Osteoblast (primary cell): ENCODE data around the gene ZNF366. TPM values are rescaled to one million over a fixed set of nuclear protein-coding genes. Genes with fewer than 3 reads are reported as not detected.

Experiments used
- DNase-seq: peaks from one replicate; pipeline ENCODE4 v3.0.0; 2011; ENCODE audit warnings: low spot score, mixed read lengths; ENCODE audit not compliant: insufficient read length; ENCODE audit errors: missing footprints
- H2AFZ ChIP-seq: 2 replicates; pipeline ENCODE4 v1.6.0; 2011; ENCODE audit warnings: mild to moderate bottlenecking, low read length
- H3K27ac ChIP-seq: 2 replicates; pipeline ENCODE4 v1.5.1; 2011; ENCODE audit warnings: mild to moderate bottlenecking, low read depth, low read length, moderate library complexity
- H3K27me3 ChIP-seq: 2 replicates; pipeline ENCODE4 v1.6.0; 2012; ENCODE audit warnings: mild to moderate bottlenecking, control low read depth, inconsistent platforms, low read length, moderate library complexity; ENCODE audit not compliant: insufficient read depth
- H3K36me3 ChIP-seq: 2 replicates; pipeline ENCODE4 v1.5.1; 2011; ENCODE audit warnings: mild to moderate bottlenecking, low read length, control low read depth, moderate library complexity; ENCODE audit not compliant: insufficient read depth
- H3K4me1 ChIP-seq: 2 replicates; pipeline ENCODE4 v1.5.1; 2011; ENCODE audit warnings: mild to moderate bottlenecking, low read length, control low read depth, moderate library complexity; ENCODE audit not compliant: insufficient read depth
- H3K4me2 ChIP-seq: 2 replicates; pipeline ENCODE4 v1.6.0; 2011; ENCODE audit warnings: mild to moderate bottlenecking, low read length; ENCODE audit not compliant: insufficient read depth
- H3K4me3 ChIP-seq: fragments of 200-600 bp; sonication (generic); 3 replicates; pipeline ENCODE4 v1.5.1; 2012; ENCODE audit warnings: mild to moderate bottlenecking, low read length, inconsistent platforms; ENCODE audit not compliant: insufficient read depth
- H3K79me2 ChIP-seq: 2 replicates; pipeline ENCODE4 v1.6.0; 2012; ENCODE audit warnings: mild to moderate bottlenecking, low read length, control low read depth, inconsistent platforms; ENCODE audit not compliant: insufficient read depth
- H3K9me3 ChIP-seq: 2 replicates; pipeline ENCODE4 v1.5.1; 2011; ENCODE audit warnings: low read depth, low read length, control low read depth
- H4K20me1 ChIP-seq: 2 replicates; pipeline ENCODE4 v1.6.0; 2012; ENCODE audit warnings: mild to moderate bottlenecking, low read length, control low read depth; ENCODE audit not compliant: insufficient read depth
- total RNA-seq: library from RNA; depleted of rRNA; stranded (reverse); fragments of >200 nt; gene quantifications from 2 replicates; pipeline ENCODE4 v1.2.3, GENCODE V29; 2012
- TF ChIP-seq, protein P1 (sequence below): IDR thresholded peaks from 2 replicates; pipeline ENCODE4 v1.5.1; 2011; ENCODE audit warnings: mild to moderate bottlenecking, low read depth, low read length, moderate library complexity; ENCODE audit errors: extremely low read depth

The ZNF366 gene
- total RNA-seq, 1 donor: not detected

GRCh38 chr5:72485430-72485974 is 21.7 kb downstream of the ZNF366 start:
- no peak for DNase-seq

GRCh38 chr5:72482046-72482445 is 25.2 kb downstream of the ZNF366 start:
- Histone ChIP-seq H3K79me2 (no peaks in the 10 kb centered on the region), H3K4me3 (no peak overlapping the region), H3K4me2 (no peak overlapping the region), H3K9me3 (no peaks in the 10 kb centered on the region), H4K20me1 (no peaks in the 10 kb centered on the region), H3K27ac (no peak overlapping the region), H3K36me3 (no peaks in the 10 kb centered on the region), H3K27me3 (no peaks in the 10 kb centered on the region), H2AFZ (no peak overlapping the region), H3K4me1 (peaks cover 9% of the 10 kb centered on the region)
- TF ChIP-seq, protein P1, sequence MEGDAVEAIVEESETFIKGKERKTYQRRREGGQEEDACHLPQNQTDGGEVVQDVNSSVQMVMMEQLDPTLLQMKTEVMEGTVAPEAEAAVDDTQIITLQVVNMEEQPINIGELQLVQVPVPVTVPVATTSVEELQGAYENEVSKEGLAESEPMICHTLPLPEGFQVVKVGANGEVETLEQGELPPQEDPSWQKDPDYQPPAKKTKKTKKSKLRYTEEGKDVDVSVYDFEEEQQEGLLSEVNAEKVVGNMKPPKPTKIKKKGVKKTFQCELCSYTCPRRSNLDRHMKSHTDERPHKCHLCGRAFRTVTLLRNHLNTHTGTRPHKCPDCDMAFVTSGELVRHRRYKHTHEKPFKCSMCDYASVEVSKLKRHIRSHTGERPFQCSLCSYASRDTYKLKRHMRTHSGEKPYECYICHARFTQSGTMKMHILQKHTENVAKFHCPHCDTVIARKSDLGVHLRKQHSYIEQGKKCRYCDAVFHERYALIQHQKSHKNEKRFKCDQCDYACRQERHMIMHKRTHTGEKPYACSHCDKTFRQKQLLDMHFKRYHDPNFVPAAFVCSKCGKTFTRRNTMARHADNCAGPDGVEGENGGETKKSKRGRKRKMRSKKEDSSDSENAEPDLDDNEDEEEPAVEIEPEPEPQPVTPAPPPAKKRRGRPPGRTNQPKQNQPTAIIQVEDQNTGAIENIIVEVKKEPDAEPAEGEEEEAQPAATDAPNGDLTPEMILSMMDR: no peak
- DNase-seq: no peak

More at GRCh38 chr5:72485430-72485974, 21.7 kb downstream of the ZNF366 start:
- no peak overlapping the region for H2AFZ ChIP-seq
- no peaks in the 10 kb centered on the region for H3K4me1 ChIP-seq
- H3K79me2 ChIP-seq: no peaks in the 10 kb centered on the region
- H4K20me1 ChIP-seq: no peaks in the 10 kb centered on the region
- no peaks in the 10 kb centered on the region for H3K9me3 ChIP-seq
- H3K4me3 ChIP-seq: no peak overlapping the region
- no peak overlapping the region for H3K27ac ChIP-seq
- H3K4me2 ChIP-seq: no peak overlapping the region
- no peaks in the 10 kb centered on the region for H3K36me3 ChIP-seq
- H3K27me3 ChIP-seq: no peaks in the 10 kb centered on the region
- TF ChIP-seq, protein P1: no peak

DNA sequence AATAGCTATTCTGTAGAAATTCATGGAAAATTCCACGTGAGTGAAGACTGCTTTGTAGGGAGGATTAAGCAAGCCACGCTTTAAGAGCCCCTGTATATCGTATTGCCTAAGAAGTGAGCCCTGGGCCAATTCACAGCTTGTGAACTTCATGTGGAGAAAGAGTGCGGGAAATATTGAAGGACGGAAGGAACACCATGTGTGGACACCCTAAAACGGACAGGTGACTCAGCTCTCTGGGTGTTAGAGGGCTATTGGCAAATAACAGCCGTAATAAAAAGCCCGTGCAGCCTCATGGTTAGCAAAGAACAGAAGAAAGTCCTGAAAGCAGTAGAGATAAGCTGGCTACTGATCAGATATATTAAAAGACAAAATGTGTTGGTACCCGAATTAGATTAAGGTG is 26.4 kb downstream of the ZNF366 start:
- no peaks in the 10 kb centered on the region for H3K36me3 ChIP-seq
- TF ChIP-seq, protein P1: no peak

DNA sequence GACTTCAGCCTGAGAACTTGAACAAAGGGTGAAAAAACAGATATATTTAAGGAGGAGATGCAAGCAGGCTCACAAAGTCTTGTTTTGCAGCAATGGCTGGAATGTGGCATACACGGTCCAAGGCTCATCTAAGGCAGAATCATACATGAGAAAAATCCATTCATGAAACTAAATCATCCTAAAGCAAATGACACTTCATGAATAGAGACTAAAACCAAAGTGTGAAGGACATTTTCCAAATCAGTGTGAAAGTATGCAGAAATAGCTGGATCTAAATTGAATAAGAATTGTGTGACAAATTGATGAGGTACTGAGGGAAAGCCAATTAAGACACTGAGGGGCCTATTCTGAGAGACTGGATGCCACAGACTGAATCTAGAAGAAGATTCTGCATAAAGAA is 27.3 kb downstream of the ZNF366 start:
- H3K4me1 ChIP-seq: peaks cover 10% of the 10 kb centered on the region
- no peak overlapping the region for H3K4me3 ChIP-seq
- no peak overlapping the region for H2AFZ ChIP-seq
- no peaks in the 10 kb centered on the region for H3K36me3 ChIP-seq
- no peak for DNase-seq
- TF ChIP-seq, protein P1: no peak
- H3K27ac ChIP-seq: no peak overlapping the region
- H3K4me2 ChIP-seq: no peak overlapping the region
- no peaks in the 10 kb centered on the region for H3K27me3 ChIP-seq
- no peaks in the 10 kb centered on the region for H4K20me1 ChIP-seq
- H3K9me3 ChIP-seq: no peaks in the 10 kb centered on the region
- no peaks in the 10 kb centered on the region for H3K79me2 ChIP-seq

More for the DNA sequence above, 26.4 kb downstream of the ZNF366 start:
- Histone ChIP-seq H4K20me1 (no peaks in the 10 kb centered on the region), H3K4me2 (no peak overlapping the region), H3K27me3 (no peaks in the 10 kb centered on the region), H2AFZ (no peak overlapping the region), H3K4me3 (no peak overlapping the region), H3K9me3 (no peaks in the 10 kb centered on the region), H3K27ac (no peak overlapping the region), H3K79me2 (no peaks in the 10 kb centered on the region), H3K4me1 (peaks cover 9% of the 10 kb centered on the region)
- DNase-seq: no peak
